B cell (primary cell): ENCODE results near the gene REG1A. TPM values are rescaled to one million over a fixed set of nuclear protein-coding genes. Genes with fewer than 3 reads are reported as not detected.

ENCODE experiments used
- ATAC-seq: fragments of 200-7000 bp; cut with Tn5 transposase; one replicate; pipeline ENCODE4 v1.10.0; 2021; ENCODE audit warnings: low read depth, mild to moderate bottlenecking, moderate number of reproducible peaks, moderate library complexity
- CTCF ChIA-PET: fragments of 350-600 bp; sonication (Branson Sonifier 250); formaldehyde crosslinking; loops from one replicate; lab custom pipeline; 2021; ENCODE audit warnings: antibody characterized with exemption, inconsistent platforms; lab: Charles Lee
- POLR2A ChIA-PET: fragments of 350-600 bp; sonication (Branson Sonifier 250); formaldehyde crosslinking; loops from one replicate; lab custom pipeline; 2021; ENCODE audit warnings: antibody characterized with exemption; lab: Charles Lee
- DNase-seq: peaks from one replicate; pipeline ENCODE4 v3.0.0; 2013
- H2AFZ ChIP-seq: 2 replicates; pipeline ENCODE4 v1.6.1; 2012; ENCODE audit warnings: mild to moderate bottlenecking, low read depth, low read length; ENCODE audit not compliant: insufficient read depth, poor library complexity, severe bottlenecking
- H3K27ac ChIP-seq, 2 donors: 1 replicate in 1 of 2; 2 replicates in 1 of 2; pipeline ENCODE4 v1.5.1; 2012 to 2013; ENCODE audit warnings: low read length in 2 of 2, mild to moderate bottlenecking in 2 of 2, moderate library complexity in 1 of 2
- H3K27me3 ChIP-seq, 4 experiments: fragments of 200-600 bp in 1 of 4; sonication (generic) in 1 of 4; replicated peaks in 1 of 4; 1 replicate in 2 of 4; 2 replicates in 2 of 4; pipeline versions ENCODE4 v1.6.1 to v1.7.0; 2013 to 2016; ENCODE audit warnings: low read length in 3 of 4, mild to moderate bottlenecking in 2 of 4, mixed read lengths in 1 of 4, moderate library complexity in 1 of 4; ENCODE audit not compliant: insufficient read depth in 4 of 4, control insufficient read depth in 3 of 4; ENCODE audit errors: control extremely low read depth in 1 of 4
- H3K36me3 ChIP-seq, 2 experiments: replicated peaks in 1 of 2; 1 replicate in 1 of 2; 2 replicates in 1 of 2; pipeline versions ENCODE4 v1.6.1 to v1.7.1; 2013; ENCODE audit warnings: low read length in 1 of 2; ENCODE audit not compliant: insufficient read depth in 2 of 2, control insufficient read depth in 1 of 2; ENCODE audit errors: control extremely low read depth in 1 of 2, extremely low read depth in 1 of 2
- H3K4me1 ChIP-seq, 2 donors: fragments of 200-600 bp in 1 of 2; sonication (generic) in 1 of 2; 1 replicate in 1 of 2; 2 replicates in 1 of 2; pipeline versions ENCODE4 v1.5.1 to v1.6.1; 2013 to 2017; ENCODE audit warnings: low read length in 2 of 2; ENCODE audit not compliant: control insufficient read depth in 2 of 2, insufficient read depth in 2 of 2
- H3K4me2 ChIP-seq: replicated peaks from 2 replicates; pipeline ENCODE3; 2012; ENCODE audit warnings: mild to moderate bottlenecking, low read depth, low read length; ENCODE audit not compliant: poor library complexity, severe bottlenecking
- H3K4me3 ChIP-seq, 5 experiments: fragments of 200-600 bp in 1 of 5; sonication (generic) in 1 of 5; 1 replicate in 3 of 5; 2 replicates in 2 of 5; pipeline versions ENCODE4 v1.5.1 to v1.7.0; 2011 to 2016; ENCODE audit warnings: low read length in 4 of 5, mild to moderate bottlenecking in 4 of 5, low read depth in 2 of 5, control low read depth in 1 of 5, moderate library complexity in 1 of 5; ENCODE audit not compliant: insufficient read depth in 1 of 5; ENCODE audit errors: control extremely low read depth in 1 of 5, extremely low read depth in 1 of 5
- H3K79me2 ChIP-seq: fragments of 200-600 bp; sonication (generic); one replicate; pipeline ENCODE4 v1.6.0; 2016; ENCODE audit warnings: low read length; ENCODE audit not compliant: control insufficient read depth, insufficient read depth
- H3K9ac ChIP-seq: fragments of 200-600 bp; sonication (generic); 2 replicates; pipeline ENCODE4 v1.6.1; 2017; ENCODE audit warnings: mild to moderate bottlenecking, low read length, moderate library complexity
- H3K9me3 ChIP-seq, 3 donors: one replicate each; pipeline versions ENCODE4 v1.6.1 to v1.7.1; 2013; ENCODE audit warnings: low read length in 2 of 3; ENCODE audit not compliant: control insufficient read depth in 2 of 3, insufficient read depth in 1 of 3; ENCODE audit errors: control extremely low read depth in 1 of 3
- H4K20me1 ChIP-seq: 2 replicates; pipeline ENCODE4 v1.6.0; 2012; ENCODE audit warnings: mild to moderate bottlenecking, low read length; ENCODE audit not compliant: insufficient read depth, control insufficient read depth, poor library complexity, severe bottlenecking
- H3K27ac Mint-ChIP-seq: one replicate; pipeline ENCODE4 v1.8.0; 2021; ENCODE audit warnings: mixed read lengths
- H3K27me3 Mint-ChIP-seq: one replicate; pipeline ENCODE4 v1.8.0; 2021; ENCODE audit warnings: mixed read lengths
- H3K4me1 Mint-ChIP-seq: one replicate; pipeline ENCODE4 v1.8.0; 2021; ENCODE audit warnings: mixed read lengths
- H3K4me3 Mint-ChIP-seq: one replicate; pipeline ENCODE4 v1.8.0; 2021; ENCODE audit warnings: mixed read lengths
- H3K9me3 Mint-ChIP-seq: one replicate; pipeline ENCODE4 v1.8.0; 2022; ENCODE audit warnings: mixed read lengths; ENCODE audit not compliant: insufficient read depth
- EZH2 ChIP-seq: IDR thresholded peaks from 2 replicates; pipeline ENCODE4 v1.6.1; 2012; ENCODE audit warnings: borderline replicate concordance, low read depth, mild to moderate bottlenecking, moderate library complexity, low read length; ENCODE audit not compliant: insufficient read depth, poor library complexity, severe bottlenecking
- WGBS: methylation state at CpG from one replicate; pipeline ENCODE4 v1.1.5; 2013; ENCODE audit warnings: missing lambda C conversion rate; ENCODE audit not compliant: insufficient coverage; 5-methylcytosine and 5-hydroxymethylcytosine counted together
- intact Hi-C: fragments of 100-400 bp; cut with micrococcal nuclease; formaldehyde crosslinking; loops from one replicate; pipeline ENCODE4 v1.10.0; 2022
- polyA plus RNA-seq: library from polyadenylated mRNA; depleted of rRNA; stranded (reverse); fragments of >200 nt; gene quantifications from 2 replicates; pipeline ENCODE4 v1.2.3, GENCODE V29; 2012
- total RNA-seq, 2 donors: library from RNA; stranded (reverse); fragments of 120-200 nt in 1 of 2; gene quantifications; 1 replicate in 1 of 2; 2 replicates in 1 of 2; pipeline versions ENCODE4 v1.2.3 to v1.2.4, GENCODE V29; 2013 to 2022
- TF ChIP-seq, protein P1 (sequence below): fragments of 200-600 bp; IDR thresholded peaks from one replicate; pipeline ENCODE4 v1.8.0; 2022; ENCODE audit warnings: antibody characterized with exemption, mild to moderate bottlenecking

REG1A gene
- total and polyA plus RNA-seq, 2 donors (not counting 1 experiment from before 2014, with no cell fraction given), result not detected

DNA sequence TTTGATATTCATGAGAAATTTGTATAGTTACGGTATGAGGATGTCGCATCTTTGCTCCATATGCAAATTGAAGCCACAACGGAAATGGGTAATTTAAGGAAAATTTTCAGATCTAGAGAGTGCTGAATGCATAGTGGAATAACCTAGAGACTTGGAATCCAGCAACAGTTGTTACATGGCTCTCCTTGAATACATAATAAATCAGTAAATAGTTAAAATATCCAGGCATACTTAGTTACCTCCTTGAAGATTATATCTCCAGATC lies 5.4 kb downstream of the REG1A start:
- CTCF ChIA-PET, result no interaction called here
- H3K4me3 ChIP-seq, result no peak overlapping the region
- no peaks in the 10 kb centered on the region for H3K9me3 Mint-ChIP-seq

DNA sequence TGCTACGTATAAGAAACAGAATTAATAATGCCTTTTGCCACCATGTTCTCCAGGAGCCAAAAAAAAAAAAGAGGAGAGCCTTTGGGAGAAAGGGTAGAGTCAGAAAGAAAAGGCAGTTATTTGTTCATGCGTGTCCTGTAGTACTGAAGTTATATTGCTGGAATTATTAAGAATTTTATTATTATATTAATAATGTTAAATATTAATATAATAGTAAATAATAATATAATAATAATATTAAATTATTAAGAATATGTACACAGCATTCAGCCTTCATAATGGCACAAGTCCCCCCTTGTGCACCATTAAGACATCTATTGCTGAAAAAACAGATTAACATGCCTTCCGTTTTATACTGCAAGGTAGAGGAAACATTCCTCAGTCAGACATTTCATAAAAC lies 8.1 kb downstream of the REG1A start:
- H3K4me1 Mint-ChIP-seq, result no peaks in the 10 kb centered on the region
- H3K27ac Mint-ChIP-seq, result no peak overlapping the region
- DNase-seq, result no peak
- Histone ChIP-seq H3K27me3 (no peaks in the 10 kb centered on the region), H3K4me1 (no peaks in the 10 kb centered on the region), H3K27ac (no peak overlapping the region), H3K9ac (no peak overlapping the region), H3K36me3 (no peaks in the 10 kb centered on the region), H3K9me3 (peaks cover 0 to 3% (median 0%) of the 10 kb centered on the region in 3 donors), H4K20me1 (no peaks in the 10 kb centered on the region), H2AFZ (no peak overlapping the region), H3K79me2 (no peaks in the 10 kb centered on the region), H3K4me2 (no peak overlapping the region), H3K4me3 (no peak overlapping the region)
- intact Hi-C loops, result no loop called here
- H3K4me3 Mint-ChIP-seq, result no peak overlapping the region
- no peaks in the 10 kb centered on the region for H3K9me3 Mint-ChIP-seq
- no peaks in the 10 kb centered on the region for H3K27me3 Mint-ChIP-seq
- ATAC-seq, result no peak
- no peak for TF ChIP-seq EZH2
- TF ChIP-seq, protein P1, sequence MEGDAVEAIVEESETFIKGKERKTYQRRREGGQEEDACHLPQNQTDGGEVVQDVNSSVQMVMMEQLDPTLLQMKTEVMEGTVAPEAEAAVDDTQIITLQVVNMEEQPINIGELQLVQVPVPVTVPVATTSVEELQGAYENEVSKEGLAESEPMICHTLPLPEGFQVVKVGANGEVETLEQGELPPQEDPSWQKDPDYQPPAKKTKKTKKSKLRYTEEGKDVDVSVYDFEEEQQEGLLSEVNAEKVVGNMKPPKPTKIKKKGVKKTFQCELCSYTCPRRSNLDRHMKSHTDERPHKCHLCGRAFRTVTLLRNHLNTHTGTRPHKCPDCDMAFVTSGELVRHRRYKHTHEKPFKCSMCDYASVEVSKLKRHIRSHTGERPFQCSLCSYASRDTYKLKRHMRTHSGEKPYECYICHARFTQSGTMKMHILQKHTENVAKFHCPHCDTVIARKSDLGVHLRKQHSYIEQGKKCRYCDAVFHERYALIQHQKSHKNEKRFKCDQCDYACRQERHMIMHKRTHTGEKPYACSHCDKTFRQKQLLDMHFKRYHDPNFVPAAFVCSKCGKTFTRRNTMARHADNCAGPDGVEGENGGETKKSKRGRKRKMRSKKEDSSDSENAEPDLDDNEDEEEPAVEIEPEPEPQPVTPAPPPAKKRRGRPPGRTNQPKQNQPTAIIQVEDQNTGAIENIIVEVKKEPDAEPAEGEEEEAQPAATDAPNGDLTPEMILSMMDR, result no peak
- CTCF ChIA-PET, result no interaction called here
- POLR2A ChIA-PET, result no interaction called here
- WGBS, result no CpG with 5 or more reads among the region's 3 CpGs

More for the DNA sequence above, 5.4 kb downstream of the REG1A start:
- ATAC-seq (no peak), DNase-seq (no peak)
- H3K4me3 Mint-ChIP-seq, result no peak overlapping the region
- H3K27ac Mint-ChIP-seq, result no peak overlapping the region
- POLR2A ChIA-PET, result no interaction called here
- TF ChIP-seq, protein P1, result no peak
- TF ChIP-seq EZH2, result no peak
- Histone ChIP-seq H3K9me3 (peaks cover 0 to 3% (median 0%) of the 10 kb centered on the region in 3 donors), H3K4me1 (no peaks in the 10 kb centered on the region), H3K27me3 (no peaks in the 10 kb centered on the region), H3K9ac (no peak overlapping the region), H2AFZ (no peak overlapping the region), H4K20me1 (no peaks in the 10 kb centered on the region), H3K36me3 (no peaks in the 10 kb centered on the region), H3K4me2 (no peak overlapping the region), H3K27ac (no peak overlapping the region), H3K79me2 (no peaks in the 10 kb centered on the region)
- H3K27me3 Mint-ChIP-seq, result no peaks in the 10 kb centered on the region
- 87% methylated on average over 2 of the region's 3 CpGs for WGBS
- H3K4me1 Mint-ChIP-seq, result no peaks in the 10 kb centered on the region
- intact Hi-C loops, result no loop called here
